IMR-90 (cell line): ENCODE measurements around the gene NCAM1. TPM values are rescaled to one million over a fixed set of nuclear protein-coding genes. Genes with fewer than 3 reads are reported as not detected.

Experiments
- ATAC-seq: fragments of 200-7000 bp; cut with Tn5 transposase; 2 replicates; pipeline ENCODE4 v1.9.1; 2020; ENCODE audit warnings: low read depth, mild to moderate bottlenecking, moderate library complexity
- BruUV-seq: library from RNA; stranded (reverse); fragments of 400-500 nt; replicated peaks from 2 replicates; lab custom pipeline; 2021; lab: Mats Ljungman, UMichigan
- CTCF ChIA-PET: fragments of 300-600 bp; formaldehyde crosslinking; extraction: SDS; loops from one replicate; lab custom pipeline; 2021; ENCODE audit warnings: antibody characterized with exemption; lab: Yijun Ruan, JAX
- POLR2A ChIA-PET: fragments of 300-600 bp; sonication (Branson Sonifier 250); formaldehyde crosslinking; loops from one replicate; lab custom pipeline; 2022; ENCODE audit warnings: antibody characterized with exemption; ENCODE audit not compliant: unreplicated experiment; lab: Charles Lee
- DNase-seq: peaks from one replicate; pipeline ENCODE4 v3.0.0; 2013
- H2AFZ ChIP-seq: replicated peaks from 2 replicates; pipeline ENCODE3; 2013; ENCODE audit warnings: low read length, mild to moderate bottlenecking; ENCODE audit not compliant: poor library complexity
- H2AK5ac ChIP-seq: 2 replicates; pipeline ENCODE4 v1.6.1; 2013; ENCODE audit warnings: low read depth, low read length, inconsistent platforms
- H2AK9ac ChIP-seq: replicated peaks from 2 replicates; pipeline ENCODE3; 2013; ENCODE audit warnings: mild to moderate bottlenecking, low read depth, low read length, moderate library complexity; ENCODE audit not compliant: poor library complexity
- H2BK120ac ChIP-seq: 2 replicates; pipeline ENCODE4 v1.6.1; 2013; ENCODE audit warnings: low read depth, low read length, inconsistent platforms
- H2BK15ac ChIP-seq: 3 replicates; pipeline ENCODE4 v1.6.1; 2013; ENCODE audit warnings: low read depth, low read length, inconsistent platforms
- H2BK20ac ChIP-seq: 2 replicates; pipeline ENCODE4 v1.6.1; 2013; ENCODE audit warnings: low read depth, mild to moderate bottlenecking, inconsistent platforms, low read length, moderate library complexity
- H2BK5ac ChIP-seq: 2 replicates; pipeline ENCODE4 v1.6.1; 2013; ENCODE audit warnings: mild to moderate bottlenecking, low read depth, low read length, inconsistent platforms; ENCODE audit not compliant: poor library complexity, severe bottlenecking
- H3K14ac ChIP-seq: replicated peaks from 2 replicates; pipeline ENCODE4 v1.6.1; 2013; ENCODE audit warnings: low read depth, low read length, inconsistent platforms
- H3K18ac ChIP-seq: 2 replicates; pipeline ENCODE4 v1.6.1; 2013; ENCODE audit warnings: low read depth, low read length, control low read depth
- H3K23ac ChIP-seq: 2 replicates; pipeline ENCODE4 v1.6.1; 2013; ENCODE audit warnings: low read depth, low read length, inconsistent platforms
- H3K27ac ChIP-seq: 2 replicates; pipeline ENCODE4 v1.5.1; 2013; ENCODE audit warnings: mild to moderate bottlenecking, control low read depth, low read length; ENCODE audit not compliant: insufficient read depth
- H3K27me3 ChIP-seq: 2 replicates; pipeline ENCODE4 v1.6.1; 2013; ENCODE audit warnings: low read length; ENCODE audit not compliant: control insufficient read depth, insufficient read depth
- H3K36me3 ChIP-seq: 2 replicates; pipeline ENCODE4 v1.6.1; 2013; ENCODE audit warnings: low read length, mixed read lengths; ENCODE audit not compliant: control insufficient read depth, insufficient read depth
- H3K4ac ChIP-seq: 2 replicates; pipeline ENCODE4 v1.6.1; 2013; ENCODE audit warnings: low read depth, low read length, inconsistent platforms
- H3K4me1 ChIP-seq: 2 replicates; pipeline ENCODE4 v1.6.1; 2013; ENCODE audit warnings: low read length, mixed read lengths; ENCODE audit not compliant: control insufficient read depth, insufficient read depth
- H3K4me2 ChIP-seq: 2 replicates; pipeline ENCODE4 v1.6.1; 2013; ENCODE audit warnings: low read depth, mild to moderate bottlenecking, control low read depth, low read length, moderate library complexity
- H3K4me3 ChIP-seq: 2 replicates; pipeline ENCODE4 v1.5.1; 2013; ENCODE audit warnings: low read depth, mild to moderate bottlenecking, control low read depth, low read length, moderate library complexity; ENCODE audit not compliant: insufficient read depth
- H3K56ac ChIP-seq: 2 replicates; pipeline ENCODE4 v1.6.1; 2013; ENCODE audit warnings: low read length, inconsistent platforms; ENCODE audit not compliant: insufficient read depth; ENCODE audit errors: extremely low read depth
- H3K79me1 ChIP-seq, 2 experiments: 2 replicates each; pipeline ENCODE4 v1.6.1; 2013; ENCODE audit warnings: low read length in 2 of 2, inconsistent platforms in 1 of 2, low read depth in 1 of 2
- H3K9ac ChIP-seq: 2 replicates; pipeline ENCODE4 v1.6.1; 2013; ENCODE audit warnings: low read depth, low read length, control low read depth
- H3K9me1 ChIP-seq: 2 replicates; pipeline ENCODE4 v1.6.1; 2013; ENCODE audit warnings: low read length, inconsistent platforms; ENCODE audit not compliant: insufficient read depth
- H3K9me3 ChIP-seq: 2 replicates; pipeline ENCODE4 v1.6.1; 2013; ENCODE audit warnings: low read length; ENCODE audit not compliant: control insufficient read depth, insufficient read depth
- H4K20me1 ChIP-seq: 2 replicates; pipeline ENCODE4 v1.6.1; 2013; ENCODE audit warnings: low read length, inconsistent platforms; ENCODE audit not compliant: insufficient read depth
- H4K5ac ChIP-seq: 2 replicates; pipeline ENCODE4 v1.6.1; 2013; ENCODE audit warnings: mild to moderate bottlenecking, low read depth, low read length, control low read depth
- H4K8ac ChIP-seq, 2 experiments: 2 replicates each; pipeline ENCODE4 v1.6.1; 2013; ENCODE audit warnings: low read depth in 2 of 2, low read length in 2 of 2, control low read depth in 1 of 2, inconsistent platforms in 1 of 2
- H4K91ac ChIP-seq: 2 replicates; pipeline ENCODE4 v1.6.1; 2013; ENCODE audit warnings: low read depth, low read length, inconsistent platforms; ENCODE audit not compliant: insufficient read depth
- CEBPB ChIP-seq: IDR thresholded peaks from 2 replicates; pipeline ENCODE4 v1.6.1; 2012; ENCODE audit warnings: low read depth, low read length, improper control_type of control experiment
- CHD1 ChIP-seq: IDR thresholded peaks from 2 replicates; pipeline ENCODE4 v1.6.1; 2012; ENCODE audit warnings: low read depth, low read length, improper control_type of control experiment
- CTCF ChIP-seq: conservative IDR thresholded peaks from 2 replicates; pipeline ENCODE4 v1.5.1; 2012; ENCODE audit warnings: mild to moderate bottlenecking, low read depth, low read length, improper control_type of control experiment
- ELK1 ChIP-seq: fragments of 150-350 bp; IDR thresholded peaks from 2 replicates; pipeline ENCODE4 v1.6.1; 2016; ENCODE audit warnings: low read depth, mild to moderate bottlenecking, low read length, moderate library complexity, borderline replicate concordance
- FOS ChIP-seq: fragments of 150-350 bp; IDR thresholded peaks from 2 replicates; pipeline ENCODE4 v1.6.1; 2016; ENCODE audit warnings: low read depth, low read length
- MAFK ChIP-seq: IDR thresholded peaks from 2 replicates; pipeline ENCODE4 v1.6.1; 2012; ENCODE audit warnings: low read depth, low read length, improper control_type of control experiment
- MAZ ChIP-seq: IDR thresholded peaks from 2 replicates; pipeline ENCODE4 v1.6.1; 2012; ENCODE audit warnings: low read depth, mild to moderate bottlenecking, low read length, improper control_type of control experiment, moderate library complexity, borderline replicate concordance
- MXI1 ChIP-seq: IDR thresholded peaks from 2 replicates; pipeline ENCODE4 v1.6.1; 2012; ENCODE audit warnings: low read depth, mild to moderate bottlenecking, low read length, moderate library complexity, borderline replicate concordance
- NFE2L2 ChIP-seq: fragments of 150-350 bp; IDR thresholded peaks from 2 replicates; pipeline ENCODE4 v1.6.1; 2016; ENCODE audit warnings: low read depth, mild to moderate bottlenecking, low read length
- POLR2A ChIP-seq: IDR thresholded peaks from 2 replicates; pipeline ENCODE4 v1.6.1; 2012; ENCODE audit warnings: mild to moderate bottlenecking, low read depth, low read length
- RAD21 ChIP-seq: IDR thresholded peaks from 2 replicates; pipeline ENCODE4 v1.6.1; 2012; ENCODE audit warnings: low read length, improper control_type of control experiment
- RCOR1 ChIP-seq: IDR thresholded peaks from 2 replicates; pipeline ENCODE4 v1.6.1; 2012; ENCODE audit warnings: mild to moderate bottlenecking, low read length, improper control_type of control experiment; ENCODE audit not compliant: insufficient replicate concordance
- SMC3 ChIP-seq: fragments of 150-350 bp; IDR thresholded peaks from 2 replicates; pipeline ENCODE4 v1.6.1; 2016; ENCODE audit warnings: low read depth, mild to moderate bottlenecking, antibody characterized with exemption, low read length, moderate library complexity
- USF2 ChIP-seq: fragments of 150-350 bp; IDR thresholded peaks from 2 replicates; pipeline ENCODE4 v1.6.1; 2017; ENCODE audit warnings: mild to moderate bottlenecking, antibody characterized with exemption, low read length, low read depth
- WGBS, 2 experiments: methylation state at CpG; one replicate each; pipeline versions ENCODE4 v1.1.5 to v1.1.7; 2013; ENCODE audit warnings: missing lambda C conversion rate in 2 of 2; ENCODE audit not compliant: insufficient read length in 1 of 2; ENCODE audit errors: extremely low coverage in 2 of 2; 5-methylcytosine and 5-hydroxymethylcytosine counted together
- dilution Hi-C: fragments of 300-500 bp; cut with HindIII; formaldehyde crosslinking; loops from one replicate; pipeline ENCODE4 v1.14.3; 2018; ENCODE audit warnings: low sequenced_read_pairs; ENCODE audit not compliant: unreplicated experiment
- in situ Hi-C: fragments of 300-500 bp; cut with MboI; formaldehyde crosslinking; loops from 3 replicates; pipeline ENCODE4 v1.14.3; 2019; ENCODE audit warnings: low sequenced_read_pairs, inconsistent platforms, mixed read lengths
- intact Hi-C: fragments of 100-400 bp; cut with micrococcal nuclease; formaldehyde crosslinking; loops from 2 replicates; pipeline ENCODE4 v1.10.0; 2022
- polyA plus RNA-seq, 3 experiments: library from polyadenylated mRNA; depleted of rRNA; stranded (reverse); fragments of >200 nt; gene quantifications; 2 replicates each; pipeline ENCODE4 v1.2.3, GENCODE V29; 2012; ENCODE audit warnings: low replicate concordance in 1 of 3
- total RNA-seq: library from RNA; depleted of rRNA; stranded (reverse); fragments of >200 nt; gene quantifications from 2 replicates; pipeline ENCODE4 v1.2.3, GENCODE V29; 2012

The NCAM1 gene
- total and polyA plus RNA-seq, 2 of the 4 experiments (the other 2 are of a cell fraction) = 0.09 to 0.18 TPM

- Histone ChIP-seq H3K9me1 (no peaks in the 10 kb centered on the region), H3K18ac (no peak overlapping the region), H2AK9ac (no peak overlapping the region), H4K8ac (no peak overlapping the region), H3K4ac (no peak overlapping the region), H3K4me3 (no peak overlapping the region), H3K4me2 (no peak overlapping the region), H3K27ac (no peak overlapping the region), H2BK15ac (no peak overlapping the region), H4K20me1 (no peaks in the 10 kb centered on the region), H3K27me3 (no peaks in the 10 kb centered on the region), H2BK5ac (no peak overlapping the region), H3K79me1 (no peaks in the 10 kb centered on the region), H4K5ac (no peak overlapping the region), H3K14ac (no peak overlapping the region), H4K91ac (no peak overlapping the region), H2BK20ac (no peak overlapping the region), H2BK120ac (no peak overlapping the region), H2AFZ (no peak overlapping the region), H3K36me3 (no peaks in the 10 kb centered on the region), H3K4me1 (no peaks in the 10 kb centered on the region), H3K56ac (no peak overlapping the region), H3K9me3 (no peaks in the 10 kb centered on the region), H3K9ac (no peak overlapping the region), H2AK5ac (no peak overlapping the region), H3K23ac (no peak overlapping the region)
- POLR2A ChIA-PET = no interaction called here
- ATAC-seq (no peak), DNase-seq (no peak)
- no CpG with 5 or more reads among the region's 4 CpGs for WGBS, 2 experiments
- no peak for TF ChIP-seq RCOR1
- TF ChIP-seq MAFK = no peak
- TF ChIP-seq MAZ = no peak
- TF ChIP-seq MXI1 = no peak
- no peak for TF ChIP-seq USF2
- no peak for TF ChIP-seq NFE2L2
- no peak for TF ChIP-seq POLR2A
- no peak for TF ChIP-seq CEBPB
- no peak for TF ChIP-seq CHD1
- TF ChIP-seq SMC3 = no peak
- no peak for TF ChIP-seq ELK1
- TF ChIP-seq RAD21 = no peak
- no peak for TF ChIP-seq FOS
- no peak for TF ChIP-seq CTCF
- in situ Hi-C loops = no loop called here
- CTCF ChIA-PET = interaction anchor here (0.6 kb wide), 1 partner anchor 291 kb away, joined by 4 read pairs; no protein-coding TSS in a partner anchor
- intact Hi-C loops = no loop called here
- dilution Hi-C loops = no loop called here
- no TSS peak for BruUV-seq
Observed at GRCh38 chr11:113255096-113255495, 293.9 kb downstream of the NCAM1 start.
